Measurements from ENCODE around the gene ZMYM4.
"Not testable (repeated sequence)": the region's sequence is repeated elsewhere in the genome, so short reads cannot be mapped to it uniquely, and the experiment has no call there.

The ZMYM4 gene

GRCh38 chr1:35326246-35326866, 57.8 kb downstream of the ZMYM4 start:
- DNase-seq (ENCODE audit: low read depth, low spot score) = no peak

GRCh38 chr1:35331618-35332017, 63.1 kb downstream of the ZMYM4 start:
- DNase-seq (ENCODE audit: low read depth, low spot score) = not testable (repeated sequence)

GRCh38 chr1:35334485-35334884, 66.0 kb downstream of the ZMYM4 start:
- no peak for DNase-seq (ENCODE audit: low read depth, low spot score)

- DNase-seq (ENCODE audit: low read depth, low spot score) = no peak
Observed at GRCh38 chr1:35340519-35340918, 72.0 kb downstream of the ZMYM4 start.

- DNase-seq (ENCODE audit: low read depth, low spot score) = no peak
Observed at GRCh38 chr1:35345439-35345981, 77.0 kb downstream of the ZMYM4 start.

GRCh38 chr1:35350872-35351271, 82.4 kb downstream of the ZMYM4 start:
- no peak for DNase-seq (ENCODE audit: low read depth, low spot score)

GRCh38 chr1:35359995-35360394, 91.5 kb downstream of the ZMYM4 start:
- no peak for DNase-seq (ENCODE audit: low read depth, low spot score)

- no peak for DNase-seq (ENCODE audit: low read depth, low spot score)
Observed at GRCh38 chr1:35361638-35362037, 93.1 kb downstream of the ZMYM4 start.

GRCh38 chr1:35364741-35365140, 96.2 kb downstream of the ZMYM4 start:
- no peak for DNase-seq (ENCODE audit: low read depth, low spot score)

- no peak for DNase-seq (ENCODE audit: low read depth, low spot score)
Observed at GRCh38 chr1:35367914-35368313, 99.4 kb downstream of the ZMYM4 start.

GRCh38 chr1:35369922-35370671, 101.6 kb downstream of the ZMYM4 start:
- no peak for DNase-seq (ENCODE audit: low read depth, low spot score)

- no peak for DNase-seq (ENCODE audit: low read depth, low spot score)
Observed at GRCh38 chr1:35371506-35371905, 103.0 kb downstream of the ZMYM4 start.

- DNase-seq (ENCODE audit: low read depth, low spot score) = no peak
Observed at GRCh38 chr1:35377555-35377954, 109.0 kb downstream of the ZMYM4 start.

GRCh38 chr1:35379317-35380000, 111.0 kb downstream of the ZMYM4 start:
- DNase-seq (ENCODE audit: low read depth, low spot score) = no peak

GRCh38 chr1:35380111-35380510, 111.6 kb downstream of the ZMYM4 start:
- not testable (repeated sequence) for DNase-seq (ENCODE audit: low read depth, low spot score)

GRCh38 chr1:35382107-35382506, 113.6 kb downstream of the ZMYM4 start:
- no peak for DNase-seq (ENCODE audit: low read depth, low spot score)

- DNase-seq (ENCODE audit: low read depth, low spot score) = no peak
Observed at GRCh38 chr1:35386290-35386689, 117.8 kb downstream of the ZMYM4 start.

GRCh38 chr1:35386959-35387358, 118.5 kb downstream of the ZMYM4 start:
- no peak for DNase-seq (ENCODE audit: low read depth, low spot score)

- no peak for DNase-seq (ENCODE audit: low read depth, low spot score)
Observed at GRCh38 chr1:35390600-35391494, 122.3 kb downstream of the ZMYM4 start.

- DNase-seq (ENCODE audit: low read depth, low spot score) = no peak
Observed at GRCh38 chr1:35394386-35394785, 125.9 kb downstream of the ZMYM4 start.

- DNase-seq (ENCODE audit: low read depth, low spot score) = no peak
Observed at GRCh38 chr1:35398739-35399138, 130.2 kb downstream of the ZMYM4 start.
